IMR-90 (cell line): ENCODE data around the gene GPC6. TPM values are rescaled to one million over a fixed set of nuclear protein-coding genes. Genes with fewer than 3 reads are reported as not detected.

Source experiments
- ATAC-seq: fragments of 200-7000 bp; cut with Tn5 transposase; 2 replicates; pipeline ENCODE4 v1.9.1; 2020; ENCODE audit warnings: low read depth, mild to moderate bottlenecking, moderate library complexity
- BruUV-seq: library from RNA; stranded (reverse); fragments of 400-500 nt; replicated peaks from 2 replicates; lab custom pipeline; 2021; lab: Mats Ljungman, UMichigan
- CTCF ChIA-PET: fragments of 300-600 bp; formaldehyde crosslinking; extraction: SDS; loops from one replicate; lab custom pipeline; 2021; ENCODE audit warnings: antibody characterized with exemption; lab: Yijun Ruan, JAX
- POLR2A ChIA-PET: fragments of 300-600 bp; sonication (Branson Sonifier 250); formaldehyde crosslinking; loops from one replicate; lab custom pipeline; 2022; ENCODE audit warnings: antibody characterized with exemption; ENCODE audit not compliant: unreplicated experiment; lab: Charles Lee
- DNase-seq: peaks from one replicate; pipeline ENCODE4 v3.0.0; 2013
- H2AFZ ChIP-seq: replicated peaks from 2 replicates; pipeline ENCODE3; 2013; ENCODE audit warnings: low read length, mild to moderate bottlenecking; ENCODE audit not compliant: poor library complexity
- H2AK5ac ChIP-seq: 2 replicates; pipeline ENCODE4 v1.6.1; 2013; ENCODE audit warnings: low read depth, low read length, inconsistent platforms
- H2AK9ac ChIP-seq: replicated peaks from 2 replicates; pipeline ENCODE3; 2013; ENCODE audit warnings: mild to moderate bottlenecking, low read depth, low read length, moderate library complexity; ENCODE audit not compliant: poor library complexity
- H2BK120ac ChIP-seq: 2 replicates; pipeline ENCODE4 v1.6.1; 2013; ENCODE audit warnings: low read depth, low read length, inconsistent platforms
- H2BK15ac ChIP-seq: 3 replicates; pipeline ENCODE4 v1.6.1; 2013; ENCODE audit warnings: low read depth, low read length, inconsistent platforms
- H2BK20ac ChIP-seq: 2 replicates; pipeline ENCODE4 v1.6.1; 2013; ENCODE audit warnings: low read depth, mild to moderate bottlenecking, inconsistent platforms, low read length, moderate library complexity
- H2BK5ac ChIP-seq: 2 replicates; pipeline ENCODE4 v1.6.1; 2013; ENCODE audit warnings: mild to moderate bottlenecking, low read depth, low read length, inconsistent platforms; ENCODE audit not compliant: poor library complexity, severe bottlenecking
- H3K14ac ChIP-seq: replicated peaks from 2 replicates; pipeline ENCODE4 v1.6.1; 2013; ENCODE audit warnings: low read depth, low read length, inconsistent platforms
- H3K18ac ChIP-seq: 2 replicates; pipeline ENCODE4 v1.6.1; 2013; ENCODE audit warnings: low read depth, low read length, control low read depth
- H3K23ac ChIP-seq: 2 replicates; pipeline ENCODE4 v1.6.1; 2013; ENCODE audit warnings: low read depth, low read length, inconsistent platforms
- H3K27ac ChIP-seq: 2 replicates; pipeline ENCODE4 v1.5.1; 2013; ENCODE audit warnings: mild to moderate bottlenecking, control low read depth, low read length; ENCODE audit not compliant: insufficient read depth
- H3K27me3 ChIP-seq: 2 replicates; pipeline ENCODE4 v1.6.1; 2013; ENCODE audit warnings: low read length; ENCODE audit not compliant: control insufficient read depth, insufficient read depth
- H3K36me3 ChIP-seq: 2 replicates; pipeline ENCODE4 v1.6.1; 2013; ENCODE audit warnings: low read length, mixed read lengths; ENCODE audit not compliant: control insufficient read depth, insufficient read depth
- H3K4ac ChIP-seq: 2 replicates; pipeline ENCODE4 v1.6.1; 2013; ENCODE audit warnings: low read depth, low read length, inconsistent platforms
- H3K4me1 ChIP-seq: 2 replicates; pipeline ENCODE4 v1.6.1; 2013; ENCODE audit warnings: low read length, mixed read lengths; ENCODE audit not compliant: control insufficient read depth, insufficient read depth
- H3K4me2 ChIP-seq: 2 replicates; pipeline ENCODE4 v1.6.1; 2013; ENCODE audit warnings: low read depth, mild to moderate bottlenecking, control low read depth, low read length, moderate library complexity
- H3K4me3 ChIP-seq: 2 replicates; pipeline ENCODE4 v1.5.1; 2013; ENCODE audit warnings: low read depth, mild to moderate bottlenecking, control low read depth, low read length, moderate library complexity; ENCODE audit not compliant: insufficient read depth
- H3K56ac ChIP-seq: 2 replicates; pipeline ENCODE4 v1.6.1; 2013; ENCODE audit warnings: low read length, inconsistent platforms; ENCODE audit not compliant: insufficient read depth; ENCODE audit errors: extremely low read depth
- H3K79me1 ChIP-seq, 2 experiments: 2 replicates each; pipeline ENCODE4 v1.6.1; 2013; ENCODE audit warnings: low read length in 2 of 2, inconsistent platforms in 1 of 2, low read depth in 1 of 2
- H3K9ac ChIP-seq: 2 replicates; pipeline ENCODE4 v1.6.1; 2013; ENCODE audit warnings: low read depth, low read length, control low read depth
- H3K9me1 ChIP-seq: 2 replicates; pipeline ENCODE4 v1.6.1; 2013; ENCODE audit warnings: low read length, inconsistent platforms; ENCODE audit not compliant: insufficient read depth
- H3K9me3 ChIP-seq: 2 replicates; pipeline ENCODE4 v1.6.1; 2013; ENCODE audit warnings: low read length; ENCODE audit not compliant: control insufficient read depth, insufficient read depth
- H4K20me1 ChIP-seq: 2 replicates; pipeline ENCODE4 v1.6.1; 2013; ENCODE audit warnings: low read length, inconsistent platforms; ENCODE audit not compliant: insufficient read depth
- H4K5ac ChIP-seq: 2 replicates; pipeline ENCODE4 v1.6.1; 2013; ENCODE audit warnings: mild to moderate bottlenecking, low read depth, low read length, control low read depth
- H4K8ac ChIP-seq, 2 experiments: 2 replicates each; pipeline ENCODE4 v1.6.1; 2013; ENCODE audit warnings: low read depth in 2 of 2, low read length in 2 of 2, control low read depth in 1 of 2, inconsistent platforms in 1 of 2
- H4K91ac ChIP-seq: 2 replicates; pipeline ENCODE4 v1.6.1; 2013; ENCODE audit warnings: low read depth, low read length, inconsistent platforms; ENCODE audit not compliant: insufficient read depth
- BHLHE40 ChIP-seq: fragments of 150-350 bp; IDR thresholded peaks from 2 replicates; pipeline ENCODE4 v1.6.1; 2016; ENCODE audit warnings: mild to moderate bottlenecking, low read depth, low read length
- CEBPB ChIP-seq: IDR thresholded peaks from 2 replicates; pipeline ENCODE4 v1.6.1; 2012; ENCODE audit warnings: low read depth, low read length, improper control_type of control experiment
- CHD1 ChIP-seq: IDR thresholded peaks from 2 replicates; pipeline ENCODE4 v1.6.1; 2012; ENCODE audit warnings: low read depth, low read length, improper control_type of control experiment
- FOS ChIP-seq: fragments of 150-350 bp; IDR thresholded peaks from 2 replicates; pipeline ENCODE4 v1.6.1; 2016; ENCODE audit warnings: low read depth, low read length
- MAFK ChIP-seq: IDR thresholded peaks from 2 replicates; pipeline ENCODE4 v1.6.1; 2012; ENCODE audit warnings: low read depth, low read length, improper control_type of control experiment
- MAZ ChIP-seq: IDR thresholded peaks from 2 replicates; pipeline ENCODE4 v1.6.1; 2012; ENCODE audit warnings: low read depth, mild to moderate bottlenecking, low read length, improper control_type of control experiment, moderate library complexity, borderline replicate concordance
- MXI1 ChIP-seq: IDR thresholded peaks from 2 replicates; pipeline ENCODE4 v1.6.1; 2012; ENCODE audit warnings: low read depth, mild to moderate bottlenecking, low read length, moderate library complexity, borderline replicate concordance
- NFE2L2 ChIP-seq: fragments of 150-350 bp; IDR thresholded peaks from 2 replicates; pipeline ENCODE4 v1.6.1; 2016; ENCODE audit warnings: low read depth, mild to moderate bottlenecking, low read length
- POLR2A ChIP-seq: IDR thresholded peaks from 2 replicates; pipeline ENCODE4 v1.6.1; 2012; ENCODE audit warnings: mild to moderate bottlenecking, low read depth, low read length
- RAD21 ChIP-seq: IDR thresholded peaks from 2 replicates; pipeline ENCODE4 v1.6.1; 2012; ENCODE audit warnings: low read length, improper control_type of control experiment
- RCOR1 ChIP-seq: IDR thresholded peaks from 2 replicates; pipeline ENCODE4 v1.6.1; 2012; ENCODE audit warnings: mild to moderate bottlenecking, low read length, improper control_type of control experiment; ENCODE audit not compliant: insufficient replicate concordance
- RFX5 ChIP-seq: IDR thresholded peaks from 2 replicates; pipeline ENCODE4 v1.8.0; 2012; ENCODE audit warnings: low read depth, mild to moderate bottlenecking, low read length, moderate library complexity
- SMC3 ChIP-seq: fragments of 150-350 bp; IDR thresholded peaks from 2 replicates; pipeline ENCODE4 v1.6.1; 2016; ENCODE audit warnings: low read depth, mild to moderate bottlenecking, antibody characterized with exemption, low read length, moderate library complexity
- WGBS, 2 experiments: methylation state at CpG; one replicate each; pipeline versions ENCODE4 v1.1.5 to v1.1.7; 2013; ENCODE audit warnings: missing lambda C conversion rate in 2 of 2; ENCODE audit not compliant: insufficient read length in 1 of 2; ENCODE audit errors: extremely low coverage in 2 of 2; 5-methylcytosine and 5-hydroxymethylcytosine counted together
- dilution Hi-C: fragments of 300-500 bp; cut with HindIII; formaldehyde crosslinking; loops from one replicate; pipeline ENCODE4 v1.14.3; 2018; ENCODE audit warnings: low sequenced_read_pairs; ENCODE audit not compliant: unreplicated experiment
- in situ Hi-C: fragments of 300-500 bp; cut with MboI; formaldehyde crosslinking; loops from 3 replicates; pipeline ENCODE4 v1.14.3; 2019; ENCODE audit warnings: low sequenced_read_pairs, inconsistent platforms, mixed read lengths
- intact Hi-C: fragments of 100-400 bp; cut with micrococcal nuclease; formaldehyde crosslinking; loops from 2 replicates; pipeline ENCODE4 v1.10.0; 2022
- polyA plus RNA-seq, 3 experiments: library from polyadenylated mRNA; depleted of rRNA; stranded (reverse); fragments of >200 nt; gene quantifications; 2 replicates each; pipeline ENCODE4 v1.2.3, GENCODE V29; 2012; ENCODE audit warnings: low replicate concordance in 1 of 3
- total RNA-seq: library from RNA; depleted of rRNA; stranded (reverse); fragments of >200 nt; gene quantifications from 2 replicates; pipeline ENCODE4 v1.2.3, GENCODE V29; 2012
- TF ChIP-seq, protein P1 (sequence below): fragments of 150-350 bp; IDR thresholded peaks from 2 replicates; pipeline ENCODE4 v1.6.1; 2016; ENCODE audit warnings: low read depth, mild to moderate bottlenecking, low read length, moderate library complexity, borderline replicate concordance
- TF ChIP-seq, protein P2 (sequence below): fragments of 150-350 bp; IDR thresholded peaks from 2 replicates; pipeline ENCODE4 v1.6.1; 2017; ENCODE audit warnings: mild to moderate bottlenecking, antibody characterized with exemption, low read length, low read depth
- TF ChIP-seq, protein P3 (sequence below): conservative IDR thresholded peaks from 2 replicates; pipeline ENCODE4 v1.5.1; 2012; ENCODE audit warnings: mild to moderate bottlenecking, low read depth, low read length, improper control_type of control experiment

Gene GPC6
- total and polyA plus RNA-seq, 2 of the 4 experiments (the other 2 are of a cell fraction) = 14.9 to 39.4 TPM

DNA sequence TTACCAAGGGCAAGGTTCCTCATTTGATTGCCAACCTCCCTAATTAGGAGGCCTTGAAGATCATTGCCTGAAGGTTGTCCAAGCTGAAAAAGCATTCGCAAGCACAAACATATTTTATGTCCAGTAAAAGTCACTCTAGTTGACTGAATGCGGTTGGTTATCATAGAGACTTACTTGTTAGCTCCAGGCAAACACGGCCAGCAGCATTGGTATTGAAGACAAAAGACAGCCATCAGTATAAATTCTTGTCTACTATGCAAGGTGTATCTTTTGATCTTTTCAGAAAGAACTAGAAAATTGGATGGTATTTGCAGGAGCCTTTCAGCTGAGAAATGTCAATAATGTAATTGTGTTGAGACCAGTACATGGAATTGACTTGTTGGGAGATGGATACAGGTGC, 129.9 kb downstream of the GPC6 start:
- DNase-seq = no peak
- POLR2A ChIA-PET = no interaction called here
- WGBS, 2 experiments = no CpG with 5 or more reads among the region's 3 CpGs

More for the DNA sequence above, 129.9 kb downstream of the GPC6 start:
- H3K79me1 ChIP-seq = no peaks in the 10 kb centered on the region; a peak in 1 of 4 replicates
- in situ Hi-C loops = no loop called here
- H3K14ac ChIP-seq = no peak overlapping the region
- no peak overlapping the region for H3K56ac ChIP-seq
- no peak overlapping the region for H3K4ac ChIP-seq
- BruUV-seq = no TSS peak
- no peak overlapping the region for H3K4me3 ChIP-seq
- no peak overlapping the region for H4K91ac ChIP-seq
- H3K23ac ChIP-seq = no peak overlapping the region
- no peak overlapping the region for H2BK20ac ChIP-seq
- no peak overlapping the region for H3K27ac ChIP-seq
- H4K8ac ChIP-seq = no peak overlapping the region
- H4K5ac ChIP-seq = no peak overlapping the region
- no peak for ATAC-seq
- no peak overlapping the region for H3K4me2 ChIP-seq
- H3K9ac ChIP-seq = no peak overlapping the region
- H3K27me3 ChIP-seq = no peaks in the 10 kb centered on the region
- H3K36me3 ChIP-seq = no peaks in the 10 kb centered on the region
- intact Hi-C loops = no loop called here
- no peak overlapping the region for H2BK120ac ChIP-seq
- no peaks in the 10 kb centered on the region for H3K9me3 ChIP-seq
- H2AFZ ChIP-seq = no peak overlapping the region
- H2AK5ac ChIP-seq = no peak overlapping the region
- CTCF ChIA-PET = no interaction called here
- no peak for TF ChIP-seq MAFK
- TF ChIP-seq, protein P1, sequence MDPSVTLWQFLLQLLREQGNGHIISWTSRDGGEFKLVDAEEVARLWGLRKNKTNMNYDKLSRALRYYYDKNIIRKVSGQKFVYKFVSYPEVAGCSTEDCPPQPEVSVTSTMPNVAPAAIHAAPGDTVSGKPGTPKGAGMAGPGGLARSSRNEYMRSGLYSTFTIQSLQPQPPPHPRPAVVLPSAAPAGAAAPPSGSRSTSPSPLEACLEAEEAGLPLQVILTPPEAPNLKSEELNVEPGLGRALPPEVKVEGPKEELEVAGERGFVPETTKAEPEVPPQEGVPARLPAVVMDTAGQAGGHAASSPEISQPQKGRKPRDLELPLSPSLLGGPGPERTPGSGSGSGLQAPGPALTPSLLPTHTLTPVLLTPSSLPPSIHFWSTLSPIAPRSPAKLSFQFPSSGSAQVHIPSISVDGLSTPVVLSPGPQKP = no peak
- no peak for TF ChIP-seq RCOR1
- TF ChIP-seq BHLHE40 = no peak
- no peak for TF ChIP-seq RFX5
- TF ChIP-seq CHD1 = no peak
- no peak for TF ChIP-seq FOS
- no peak for TF ChIP-seq MAZ
- TF ChIP-seq, protein P2, sequence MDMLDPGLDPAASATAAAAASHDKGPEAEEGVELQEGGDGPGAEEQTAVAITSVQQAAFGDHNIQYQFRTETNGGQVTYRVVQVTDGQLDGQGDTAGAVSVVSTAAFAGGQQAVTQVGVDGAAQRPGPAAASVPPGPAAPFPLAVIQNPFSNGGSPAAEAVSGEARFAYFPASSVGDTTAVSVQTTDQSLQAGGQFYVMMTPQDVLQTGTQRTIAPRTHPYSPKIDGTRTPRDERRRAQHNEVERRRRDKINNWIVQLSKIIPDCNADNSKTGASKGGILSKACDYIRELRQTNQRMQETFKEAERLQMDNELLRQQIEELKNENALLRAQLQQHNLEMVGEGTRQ = no peak
- TF ChIP-seq MXI1 = no peak
- no peak for TF ChIP-seq NFE2L2
- TF ChIP-seq SMC3 = no peak
- no peak for TF ChIP-seq CEBPB
- no peak for TF ChIP-seq RAD21
- no peak for TF ChIP-seq POLR2A
- TF ChIP-seq, protein P3, sequence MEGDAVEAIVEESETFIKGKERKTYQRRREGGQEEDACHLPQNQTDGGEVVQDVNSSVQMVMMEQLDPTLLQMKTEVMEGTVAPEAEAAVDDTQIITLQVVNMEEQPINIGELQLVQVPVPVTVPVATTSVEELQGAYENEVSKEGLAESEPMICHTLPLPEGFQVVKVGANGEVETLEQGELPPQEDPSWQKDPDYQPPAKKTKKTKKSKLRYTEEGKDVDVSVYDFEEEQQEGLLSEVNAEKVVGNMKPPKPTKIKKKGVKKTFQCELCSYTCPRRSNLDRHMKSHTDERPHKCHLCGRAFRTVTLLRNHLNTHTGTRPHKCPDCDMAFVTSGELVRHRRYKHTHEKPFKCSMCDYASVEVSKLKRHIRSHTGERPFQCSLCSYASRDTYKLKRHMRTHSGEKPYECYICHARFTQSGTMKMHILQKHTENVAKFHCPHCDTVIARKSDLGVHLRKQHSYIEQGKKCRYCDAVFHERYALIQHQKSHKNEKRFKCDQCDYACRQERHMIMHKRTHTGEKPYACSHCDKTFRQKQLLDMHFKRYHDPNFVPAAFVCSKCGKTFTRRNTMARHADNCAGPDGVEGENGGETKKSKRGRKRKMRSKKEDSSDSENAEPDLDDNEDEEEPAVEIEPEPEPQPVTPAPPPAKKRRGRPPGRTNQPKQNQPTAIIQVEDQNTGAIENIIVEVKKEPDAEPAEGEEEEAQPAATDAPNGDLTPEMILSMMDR = no peak
- H4K20me1 ChIP-seq = no peaks in the 10 kb centered on the region
- no peak overlapping the region for H2BK15ac ChIP-seq
- no peak overlapping the region for H3K18ac ChIP-seq
- H2BK5ac ChIP-seq = no peak overlapping the region
- no peak overlapping the region for H2AK9ac ChIP-seq
- H3K9me1 ChIP-seq = no peaks in the 10 kb centered on the region; the same call in 1 of the 2 replicates
- no peaks in the 10 kb centered on the region for H3K4me1 ChIP-seq
- dilution Hi-C loops = no loop called here
